ENCODE data around the gene LSMEM2.
A peak's percentile ranks its signal among the peaks of the same experiment; 100 is the strongest.

Gene LSMEM2

GRCh38 chr3:50324351-50325112 lies 45.6 kb downstream of the LSMEM2 start:
- peak; percentile 21 to 62 for DNase-seq

GRCh38 chr3:50325113-50325480 lies 46.2 kb downstream of the LSMEM2 start:
- DNase-seq: no peak

GRCh38 chr3:50325497-50326181 lies 46.8 kb downstream of the LSMEM2 start:
- no peak for DNase-seq

GRCh38 chr3:50326182-50326541 lies 47.3 kb downstream of the LSMEM2 start:
- no peak for DNase-seq

GRCh38 chr3:50327129-50327528 lies 48.2 kb downstream of the LSMEM2 start:
- DNase-seq: no peak

- peak; percentile 93 to 99 for DNase-seq
Measured at GRCh38 chr3:50327943-50328691, 49.2 kb downstream of the LSMEM2 start, which contains the start of gene TUSC2. TUSC2 (minus strand) TSS chr3:50328223; CDS start chr3:50328099, 124 bp downstream.

GRCh38 chr3:50330330-50330729 lies 51.4 kb downstream of the LSMEM2 start:
- DNase-seq: no peak

- no peak for DNase-seq
Measured at GRCh38 chr3:50331364-50331907, 52.5 kb downstream of the LSMEM2 start.

- DNase-seq: no peak
Measured at GRCh38 chr3:50333744-50334328, 54.9 kb downstream of the LSMEM2 start.

GRCh38 chr3:50334339-50335075 lies 55.6 kb downstream of the LSMEM2 start:
- no peak for DNase-seq

- peak in 1 of 2 experiments; percentile 44 for DNase-seq
Measured at GRCh38 chr3:50336452-50337174, 57.7 kb downstream of the LSMEM2 start.

- DNase-seq: peak; percentile 97 to 99
Measured at GRCh38 chr3:50337175-50337861, 58.4 kb downstream of the LSMEM2 start.
